Measurements from ENCODE around the gene HMGN5. TPM values are rescaled to one million over a fixed set of nuclear protein-coding genes. Genes with fewer than 3 reads are reported as not detected.

Gene HMGN5, protein sequence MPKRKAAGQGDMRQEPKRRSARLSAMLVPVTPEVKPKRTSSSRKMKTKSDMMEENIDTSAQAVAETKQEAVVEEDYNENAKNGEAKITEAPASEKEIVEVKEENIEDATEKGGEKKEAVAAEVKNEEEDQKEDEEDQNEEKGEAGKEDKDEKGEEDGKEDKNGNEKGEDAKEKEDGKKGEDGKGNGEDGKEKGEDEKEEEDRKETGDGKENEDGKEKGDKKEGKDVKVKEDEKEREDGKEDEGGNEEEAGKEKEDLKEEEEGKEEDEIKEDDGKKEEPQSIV
- total RNA-seq: 1.5 TPM
- long read RNA-seq, partial matches to known transcripts: 0 of 5 reads
- long read RNA-seq, other reads (novel, unspliced or antisense): 3 of 5 reads

DNA sequence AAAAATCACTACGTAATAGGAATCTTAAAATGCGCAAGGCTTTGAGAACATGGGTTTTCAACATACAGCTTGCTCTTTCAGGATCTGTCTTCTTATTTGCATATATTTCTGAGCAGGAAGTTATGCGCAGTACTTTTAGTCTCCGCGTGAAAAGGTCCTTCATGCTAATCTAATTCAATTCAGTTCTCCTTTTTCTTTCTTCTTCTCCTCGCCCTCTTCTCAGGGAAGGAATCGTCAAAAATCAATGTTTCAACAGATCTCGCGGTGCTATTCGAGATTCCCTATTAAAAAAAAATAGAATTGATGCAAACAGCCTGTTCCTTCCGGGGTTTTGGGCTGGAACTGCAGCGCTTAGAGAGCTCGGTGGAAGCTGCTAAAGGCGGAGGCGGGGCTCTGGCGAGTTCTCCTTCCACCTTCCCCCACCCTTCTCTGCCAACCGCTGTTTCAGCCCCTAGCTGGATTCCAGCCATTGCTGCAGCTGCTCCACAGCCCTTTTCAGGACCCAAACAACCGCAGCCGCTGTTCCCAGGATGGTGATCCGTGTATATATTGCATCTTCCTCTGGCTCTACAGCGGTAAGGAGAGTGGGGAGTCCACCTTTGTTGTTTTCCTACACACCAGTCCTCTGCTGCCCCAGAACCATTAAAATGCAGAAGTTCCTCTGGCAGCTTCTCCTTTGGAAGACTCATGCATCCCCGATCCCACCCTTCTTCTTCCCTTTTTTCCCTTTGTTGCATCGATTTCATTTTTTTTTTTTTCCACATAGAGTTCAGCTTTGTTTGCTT lies at the start of gene HMGN5, which contains the start of gene SH3BGRL:
TSS of gene HMGN5 (minus strand) at position 243 of the 785 bp plus-strand sequence. CDS start 80,364 bp downstream, outside the sequence.
TSS of gene SH3BGRL (plus strand) at position 432 of the 785 bp plus-strand sequence. CDS start at position 531, 99 bp downstream.
- peak; percentile 86 for DNase-seq (ENCODE audit: low spot score)
- intact Hi-C loops (cut with DNase I): no loop called here

DNA sequence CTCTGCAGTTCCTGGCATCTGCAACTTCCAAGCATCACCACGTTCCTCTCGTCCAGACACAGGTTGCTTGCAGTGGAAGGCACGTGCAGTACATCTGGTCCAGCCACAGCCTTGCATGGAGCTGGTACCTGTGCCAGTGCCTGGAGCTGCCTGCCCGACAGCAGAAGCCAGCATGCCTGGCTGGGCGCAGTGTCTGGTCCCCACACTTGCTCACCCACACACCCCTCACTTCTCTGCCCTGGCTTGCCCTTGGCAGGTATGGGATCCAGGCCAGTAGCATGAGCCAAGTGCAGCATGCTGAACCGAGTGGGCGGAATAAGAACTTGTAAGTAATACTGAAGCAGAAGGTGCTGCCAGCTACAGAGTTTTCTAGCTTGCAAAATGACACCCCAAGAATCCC lies 40.0 kb upstream of the HMGN5 start:
- no peak for DNase-seq (ENCODE audit: low spot score)
- intact Hi-C loops (cut with DNase I): loop anchor here (2.0 kb wide), 1 partner anchor 13 kb away; no protein-coding TSS in a partner anchor

DNA sequence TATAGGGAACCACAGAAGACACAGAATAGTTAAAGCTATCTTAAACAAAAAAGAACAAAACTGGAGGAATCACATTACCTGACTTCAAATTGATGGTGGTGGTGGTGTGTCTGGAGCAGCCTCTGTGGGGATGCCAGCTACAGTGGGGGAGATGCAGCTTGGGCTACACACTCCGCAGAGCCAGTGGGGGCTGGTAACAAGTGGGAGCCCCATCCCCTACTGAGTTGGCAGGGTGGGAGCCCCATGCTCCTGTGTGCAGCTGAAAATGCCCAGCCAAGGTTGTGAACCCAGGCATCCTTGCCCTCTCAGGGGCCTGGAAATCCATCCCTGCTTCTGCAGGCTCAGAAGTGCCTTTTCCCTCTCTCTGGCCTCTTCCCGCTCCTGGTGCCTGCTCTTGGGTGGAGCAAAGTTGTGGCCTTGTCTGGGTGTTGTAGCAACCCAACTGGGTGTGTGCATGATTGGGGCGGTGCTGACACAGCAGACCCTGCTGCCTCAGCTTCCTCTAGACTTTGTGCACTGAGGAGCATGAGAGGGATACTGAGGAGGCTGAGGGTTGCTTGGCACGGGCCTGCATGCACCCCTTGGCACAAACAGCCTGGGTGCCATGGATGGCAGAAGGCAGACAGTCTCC lies 39.1 kb upstream of the HMGN5 start:
- intact Hi-C loops (cut with DNase I): no loop called here
- DNase-seq (ENCODE audit: low spot score): no peak

DNA sequence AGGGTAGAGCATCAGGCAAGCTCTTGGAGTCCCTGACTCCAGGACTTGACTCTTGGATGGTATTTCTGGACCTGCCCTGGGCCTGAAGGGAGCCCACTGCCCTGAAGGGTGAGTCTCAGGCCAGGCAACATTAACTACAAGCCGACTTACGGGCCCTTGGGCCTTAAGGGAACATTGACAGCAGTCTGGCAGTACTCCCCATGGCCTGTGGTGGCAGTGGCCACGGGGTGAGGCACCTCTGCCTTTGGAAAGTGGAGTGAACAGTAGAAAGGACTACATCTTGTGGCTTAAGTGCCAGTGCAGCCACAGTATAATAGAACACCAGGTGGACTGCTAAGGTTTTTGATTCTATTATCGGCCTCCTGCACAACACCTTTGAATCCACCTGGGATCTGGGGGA lies 36.5 kb upstream of the HMGN5 start:
- DNase-seq (ENCODE audit: low spot score): no peak
- intact Hi-C loops (cut with DNase I): no loop called here

DNA sequence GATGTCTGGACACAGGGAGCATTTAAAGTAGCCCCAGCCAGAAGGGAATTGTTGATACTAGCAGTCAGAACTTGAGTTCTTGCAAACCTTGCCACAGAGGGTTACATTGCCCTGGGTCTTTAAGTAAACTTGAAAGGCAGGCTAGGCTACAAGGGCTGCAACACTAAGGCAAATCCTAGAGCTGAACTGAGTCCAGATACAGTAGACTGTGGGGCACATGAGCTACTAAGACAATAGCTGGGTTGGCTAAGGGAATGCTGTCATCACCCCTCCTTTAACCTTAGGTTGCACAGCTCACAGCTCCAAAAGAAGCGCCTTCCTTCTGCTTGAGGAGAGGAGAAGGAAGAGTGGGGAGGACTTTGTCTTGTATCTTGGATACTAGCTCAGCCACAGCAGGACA lies 35.8 kb upstream of the HMGN5 start:
- intact Hi-C loops (cut with DNase I): no loop called here
- no peak for DNase-seq (ENCODE audit: low spot score)

DNA sequence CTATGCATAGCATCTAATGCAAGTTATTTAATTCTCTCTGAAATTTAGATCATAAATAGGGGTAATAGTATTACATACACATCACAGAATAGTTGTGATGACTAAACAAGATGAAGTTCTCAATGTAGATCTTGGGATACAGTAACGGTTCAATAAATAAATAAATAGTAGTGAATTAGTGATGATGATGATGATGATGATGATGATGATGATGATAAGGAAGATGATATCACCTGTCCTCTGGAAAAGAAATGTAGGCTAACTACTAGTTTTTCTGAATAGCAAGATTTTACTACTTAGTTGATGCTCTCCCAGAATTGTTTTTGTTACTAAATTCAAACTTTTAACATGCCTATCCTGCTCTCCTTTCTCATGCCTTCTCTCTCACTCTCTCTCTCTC lies 30.5 kb upstream of the HMGN5 start:
- intact Hi-C loops (cut with DNase I): no loop called here
- no peak for DNase-seq (ENCODE audit: low spot score)

DNA sequence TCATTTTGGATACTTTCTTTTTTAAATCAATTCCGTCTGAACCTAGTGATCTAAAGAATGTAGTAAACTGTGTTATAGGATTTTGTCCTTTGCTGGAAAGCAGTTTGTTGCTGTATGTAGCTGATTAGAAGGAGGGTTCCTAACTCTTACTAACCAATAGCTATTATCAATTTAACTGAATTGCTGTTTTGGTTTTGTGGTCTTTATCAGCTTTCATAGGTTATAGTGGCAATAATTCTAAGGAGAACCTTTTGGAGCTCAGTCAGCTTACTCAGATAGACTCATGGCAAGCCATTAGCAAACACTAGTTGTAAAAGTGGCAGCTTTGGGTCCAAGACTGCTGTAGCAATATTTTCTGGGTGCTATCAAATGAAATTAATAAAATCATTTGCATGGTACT lies 29.8 kb upstream of the HMGN5 start:
- intact Hi-C loops (cut with DNase I): no loop called here
- no peak for DNase-seq (ENCODE audit: low spot score)

DNA sequence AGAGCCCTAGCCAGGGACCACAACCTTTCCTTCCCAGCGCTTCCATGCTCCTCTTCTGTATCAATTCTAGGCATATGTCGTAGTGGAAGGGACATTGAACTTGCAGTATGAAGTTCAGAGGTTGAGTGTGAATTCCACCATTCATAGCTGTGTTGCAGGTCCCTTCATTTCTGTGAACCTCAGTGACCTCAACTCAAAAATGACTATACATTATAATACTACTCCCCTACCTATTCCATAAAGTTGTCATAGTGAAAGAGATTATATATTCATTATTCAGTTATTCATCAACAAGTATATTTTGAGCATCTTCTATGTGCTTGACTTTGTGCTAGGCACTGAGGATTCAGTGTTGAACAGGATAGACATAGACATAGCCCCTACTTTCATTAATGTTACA lies 28.2 kb upstream of the HMGN5 start:
- no peak for DNase-seq (ENCODE audit: low spot score)
- intact Hi-C loops (cut with DNase I): loop anchor here (2.0 kb wide), 1 partner anchor 13 kb away; no protein-coding TSS in a partner anchor

DNA sequence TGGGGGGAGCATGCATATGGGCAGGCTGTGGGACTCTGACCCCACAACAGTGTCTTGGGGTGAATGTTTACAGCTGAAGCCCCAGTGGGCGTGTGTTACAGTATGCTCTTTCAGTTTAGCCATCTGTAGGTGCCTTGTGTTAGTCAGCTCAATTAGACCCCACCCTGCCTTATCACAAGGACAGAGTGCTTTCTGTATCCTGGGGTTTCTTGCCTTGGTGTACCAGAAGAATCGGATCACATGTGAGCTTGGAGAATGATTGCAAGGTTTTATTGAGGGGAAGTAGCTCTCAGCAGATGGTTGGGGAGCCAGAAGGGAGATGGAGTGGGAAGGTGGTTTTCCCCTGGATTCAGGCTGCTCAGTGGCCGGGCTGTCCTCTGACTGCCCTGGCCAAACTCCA lies 27.5 kb upstream of the HMGN5 start:
- intact Hi-C loops (cut with DNase I): loop anchor here (2.0 kb wide), 1 partner anchor 14 kb away; no protein-coding TSS in a partner anchor
- DNase-seq (ENCODE audit: low spot score): no peak

DNA sequence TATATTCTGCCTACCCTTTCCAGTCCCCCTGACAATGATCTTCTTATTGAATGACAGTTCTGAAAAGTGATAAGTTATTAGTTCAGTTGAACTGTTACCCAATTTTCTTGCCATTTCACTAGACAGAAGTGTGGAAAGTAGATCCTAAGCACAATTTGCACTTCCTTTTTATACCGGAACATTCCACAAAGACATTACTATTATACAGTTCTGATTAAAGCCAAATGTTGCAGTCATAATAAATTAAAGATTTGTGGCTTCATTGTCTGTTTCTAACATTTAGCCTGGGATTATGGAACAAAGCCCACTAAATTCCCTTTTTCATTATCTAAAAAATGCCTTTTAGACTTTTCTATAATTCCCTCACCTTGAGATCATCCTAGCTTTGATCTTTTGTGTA lies 14.0 kb upstream of the HMGN5 start:
- intact Hi-C loops (cut with DNase I): no loop called here

DNA sequence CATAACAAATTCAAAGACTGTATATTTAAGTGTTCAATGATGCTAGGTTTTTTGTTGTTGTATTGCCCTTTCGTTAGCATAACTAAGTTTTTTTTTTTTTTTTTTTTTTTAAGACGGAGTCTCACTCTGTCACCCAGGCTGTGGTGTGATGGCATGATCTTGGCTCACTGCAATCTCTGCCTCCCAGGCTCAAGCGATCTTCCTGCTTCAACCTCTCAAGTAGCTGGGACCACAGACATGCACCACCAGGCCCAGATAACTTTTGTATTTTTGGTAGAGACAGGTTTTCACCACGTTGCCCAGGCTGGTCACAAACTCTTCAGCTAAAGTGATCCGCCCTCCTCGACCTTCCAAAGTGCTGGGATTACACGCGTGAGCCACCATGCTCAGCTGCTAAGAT lies 7.2 kb upstream of the HMGN5 start:
- DNase-seq (ENCODE audit: low spot score): no peak
- intact Hi-C loops (cut with DNase I): no loop called here

More for the DNA sequence above, 14.0 kb upstream of the HMGN5 start:
- no peak for DNase-seq (ENCODE audit: low spot score)

DNA sequence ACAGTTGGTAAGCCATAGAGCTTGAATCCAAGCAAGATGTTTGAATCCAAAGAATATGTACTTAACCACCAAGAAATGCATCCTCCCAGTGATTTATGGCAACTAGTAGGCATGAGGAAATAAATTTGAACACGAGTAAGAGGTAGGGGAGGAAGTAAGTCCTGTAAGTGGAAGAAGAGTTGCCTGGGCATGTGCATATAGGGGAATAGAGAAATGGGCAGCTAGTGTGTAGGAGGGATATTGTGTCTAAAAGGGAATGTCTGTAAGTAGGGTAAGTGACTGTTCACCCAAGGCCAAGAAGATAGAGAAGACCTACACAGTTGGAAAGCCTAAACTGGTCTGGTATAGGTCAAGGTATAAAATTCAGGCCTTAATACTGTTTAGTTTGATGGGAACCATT lies 4.8 kb upstream of the HMGN5 start:
- intact Hi-C loops (cut with DNase I): no loop called here

DNA sequence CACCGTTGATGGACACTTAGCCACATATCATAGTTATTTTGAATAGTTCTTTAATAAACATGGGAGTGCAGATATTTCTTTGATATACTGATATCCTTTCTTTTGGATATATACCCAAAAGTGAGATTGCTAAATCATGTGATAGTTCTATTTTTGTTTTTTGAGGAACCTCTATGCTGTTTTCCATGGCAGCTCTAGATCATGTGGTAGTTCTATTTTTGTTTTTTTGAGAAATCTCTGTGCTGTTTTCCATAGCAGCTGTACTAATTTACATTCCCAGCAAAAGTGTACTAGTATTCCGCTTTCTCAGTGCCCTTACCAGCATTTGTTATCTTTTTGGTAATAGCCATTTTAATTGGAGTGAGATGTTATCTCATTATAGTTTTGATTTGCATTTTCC lies 3.8 kb upstream of the HMGN5 start:
- intact Hi-C loops (cut with DNase I): no loop called here
- DNase-seq (ENCODE audit: low spot score): no peak

More for the DNA sequence above, 4.8 kb upstream of the HMGN5 start:
- no peak for DNase-seq (ENCODE audit: low spot score)

DNA sequence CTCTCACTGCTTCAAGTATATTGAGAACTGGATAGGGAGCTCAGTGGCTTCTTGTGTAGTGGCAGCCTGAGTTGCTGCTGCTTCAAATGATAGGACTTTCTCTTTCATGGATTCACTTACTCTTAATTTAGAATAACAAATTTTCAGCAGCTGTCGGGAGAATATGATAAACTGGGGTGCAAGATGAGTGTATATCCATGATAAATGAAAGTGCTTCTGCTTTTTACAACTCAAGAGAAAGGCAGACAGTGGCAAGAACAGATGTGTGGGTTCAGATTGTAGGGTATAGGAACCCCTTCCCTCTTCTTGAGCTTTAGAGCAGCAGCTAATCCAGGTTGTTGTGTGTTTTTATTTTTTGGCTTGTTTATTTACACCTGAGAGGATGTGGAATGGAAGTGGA lies 1.2 kb upstream of the HMGN5 start:
- intact Hi-C loops (cut with DNase I): no loop called here
- DNase-seq (ENCODE audit: low spot score): no peak

DNA sequence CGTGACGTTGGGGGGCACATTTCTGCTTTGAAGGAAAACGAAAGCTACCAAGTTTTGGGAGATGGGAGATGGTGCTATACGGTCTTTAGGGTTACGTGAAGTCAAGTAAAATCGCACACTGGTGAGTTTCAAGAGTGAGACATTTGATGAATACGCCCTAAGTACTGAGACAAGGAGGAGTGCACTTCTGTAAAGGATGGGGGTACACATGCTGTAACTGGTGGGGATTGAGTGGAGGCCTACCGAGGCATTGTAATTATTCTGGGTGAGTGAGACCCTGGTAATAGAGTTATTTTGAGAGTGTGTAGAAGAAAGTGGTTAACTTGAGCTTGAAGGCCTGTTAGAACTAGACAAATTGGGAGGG lies 725 bp upstream of the HMGN5 start:
- intact Hi-C loops (cut with DNase I): no loop called here
- DNase-seq (ENCODE audit: low spot score): no peak

DNA sequence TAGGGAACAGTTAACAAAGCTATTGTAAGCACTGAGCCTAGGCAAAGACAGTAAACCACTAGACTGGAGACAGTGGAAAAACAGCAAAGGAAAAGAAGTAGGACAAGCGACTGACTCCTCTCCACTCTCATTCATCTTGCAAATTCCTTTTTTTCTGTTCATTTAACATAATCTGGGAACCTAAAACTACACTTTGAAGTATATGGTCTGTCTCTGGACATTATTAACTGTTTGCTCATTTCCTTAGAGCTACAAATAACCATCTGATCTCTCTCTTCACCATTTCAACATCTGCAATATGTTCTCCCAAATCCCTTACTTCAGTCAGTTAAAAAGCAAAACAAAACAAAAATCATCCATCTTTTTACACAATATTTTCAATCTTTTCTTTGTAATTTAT lies 642 bp downstream of the HMGN5 start:
- intact Hi-C loops (cut with DNase I): no loop called here

DNA sequence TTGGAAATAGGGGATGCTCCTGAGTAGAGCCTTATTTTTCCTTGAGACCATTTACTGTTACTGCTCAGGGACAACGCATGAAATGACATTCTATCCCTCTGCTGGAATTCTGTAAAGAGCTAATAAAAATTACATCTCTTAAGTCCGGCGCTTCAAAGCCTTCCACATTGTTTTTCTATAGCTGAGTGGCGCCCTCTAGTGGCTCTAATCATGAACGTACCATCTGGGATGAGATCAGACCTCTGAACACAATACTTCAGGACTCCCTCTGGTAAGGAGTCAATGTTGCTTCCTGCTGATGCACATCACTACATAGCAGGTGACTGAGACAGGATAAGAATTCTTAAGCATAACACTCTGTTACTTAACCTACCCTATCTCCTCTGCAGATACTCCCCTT lies 6.0 kb downstream of the HMGN5 start:
- intact Hi-C loops (cut with DNase I): loop anchor here (10.0 kb wide), 1 partner anchor 321 kb away; no protein-coding TSS in a partner anchor
- no peak for DNase-seq (ENCODE audit: low spot score)

More for the DNA sequence above, 642 bp downstream of the HMGN5 start:
- no peak for DNase-seq (ENCODE audit: low spot score)

DNA sequence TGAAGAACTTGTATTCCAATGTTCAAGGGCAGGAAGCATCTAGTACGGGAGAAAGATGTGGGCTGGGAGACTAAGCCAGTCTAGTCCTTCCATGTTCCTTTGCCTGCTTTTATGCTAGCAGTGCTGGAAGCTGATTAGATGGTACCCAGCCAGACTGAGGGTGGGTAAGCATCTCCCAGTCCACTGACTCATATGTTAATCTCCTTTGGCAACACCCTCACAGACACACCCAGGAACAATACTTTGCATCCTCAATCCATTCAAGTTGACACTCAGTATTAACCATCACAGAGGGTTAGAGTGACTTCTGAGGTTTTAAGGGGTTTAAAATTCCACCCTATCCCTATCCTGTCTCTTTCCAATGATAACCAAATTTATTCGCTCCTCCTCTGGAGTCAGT lies 6.5 kb downstream of the HMGN5 start:
- intact Hi-C loops (cut with DNase I): loop anchor here (10.0 kb wide), 1 partner anchor 320 kb away; no protein-coding TSS in a partner anchor
- no peak for DNase-seq (ENCODE audit: low spot score)

DNA sequence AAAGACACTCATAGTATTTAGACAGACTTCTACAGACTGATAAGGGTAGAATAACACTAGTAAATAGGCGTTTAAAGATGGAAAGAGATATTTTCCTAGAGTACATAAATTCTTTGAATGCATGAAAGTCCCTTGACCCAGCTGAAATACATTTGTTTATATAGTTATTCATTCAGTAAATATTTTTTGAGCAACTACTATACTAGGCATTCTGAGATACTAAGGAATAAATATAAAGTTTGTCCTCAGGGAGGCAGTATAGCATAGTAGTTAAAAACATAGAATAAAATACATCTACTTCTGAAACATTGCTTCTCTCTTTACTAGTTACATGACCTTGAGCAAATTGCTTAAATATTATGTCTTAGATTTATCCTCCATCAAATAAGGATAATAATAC lies 27.4 kb downstream of the HMGN5 start:
- no peak for DNase-seq (ENCODE audit: low spot score)
- intact Hi-C loops (cut with DNase I): no loop called here

DNA sequence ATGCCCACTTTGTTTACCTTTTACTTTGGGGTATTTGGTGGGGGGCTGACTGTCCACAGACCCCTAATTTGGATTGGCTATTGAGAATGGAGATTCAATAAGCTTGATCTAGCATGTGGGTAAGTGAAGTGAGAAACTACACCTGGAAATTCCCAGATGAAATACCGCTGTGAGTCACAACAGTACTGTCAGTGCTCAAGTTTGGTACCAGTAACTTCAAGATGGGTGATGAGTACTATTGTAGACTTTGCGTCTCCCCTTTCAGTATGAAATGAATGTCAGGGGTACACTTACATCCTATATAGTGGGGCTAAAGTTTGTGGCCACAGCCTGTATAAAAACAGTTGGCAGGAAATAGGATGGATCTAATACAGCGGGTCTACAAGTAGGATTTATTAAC lies 33.3 kb downstream of the HMGN5 start:
- no peak for DNase-seq (ENCODE audit: low spot score)
- intact Hi-C loops (cut with DNase I): no loop called here

All from cardiac septum (tissue), 1 donor.